Panc1 (cell line): ENCODE measurements around the gene OR1L1. TPM values are rescaled to one million over a fixed set of nuclear protein-coding genes. Genes with fewer than 3 reads are reported as not detected.

Experiments used
- ATAC-seq: fragments of 200-7000 bp; cut with Tn5 transposase; 2 replicates; pipeline ENCODE4 v1.9.1; 2020; ENCODE audit warnings: mild to moderate bottlenecking, moderate library complexity
- BruUV-seq: library from RNA; stranded (reverse); fragments of 400-500 nt; replicated peaks from 2 replicates; lab custom pipeline; 2021; lab: Mats Ljungman, UMichigan
- CTCF ChIA-PET: fragments of 300-600 bp; sonication (Branson Sonifier 250); formaldehyde crosslinking; loops from one replicate; lab custom pipeline; 2022; ENCODE audit warnings: antibody characterized with exemption; lab: Charles Lee
- POLR2A ChIA-PET: fragments of 300-600 bp; sonication (Branson Sonifier 250); formaldehyde crosslinking; loops from one replicate; lab custom pipeline; 2022; ENCODE audit warnings: antibody characterized with exemption; lab: Charles Lee
- DNase-seq: peaks from one replicate; pipeline ENCODE4 v3.0.0-alpha.2; 2010; ENCODE audit warnings: low read depth, low spot score
- H3K27ac ChIP-seq: 2 replicates; pipeline ENCODE4 v1.5.1; 2011; ENCODE audit warnings: mild to moderate bottlenecking, low read length, inconsistent platforms
- H3K27me3 ChIP-seq: fragments of 200-500 bp; sonication (Bioruptor generic); 2 replicates; pipeline ENCODE4 v1.6.0; 2014; ENCODE audit warnings: low read length, inconsistent platforms; ENCODE audit not compliant: control insufficient read depth, insufficient read depth
- H3K36me3 ChIP-seq: fragments of 200-500 bp; sonication (Bioruptor generic); 2 replicates; pipeline ENCODE4 v1.5.1; 2014; ENCODE audit warnings: inconsistent platforms, mild to moderate bottlenecking, low read length, moderate library complexity; ENCODE audit not compliant: control insufficient read depth, insufficient read depth
- H3K4me1 ChIP-seq: 2 replicates; pipeline ENCODE4 v1.5.1; 2011; ENCODE audit warnings: inconsistent platforms, mild to moderate bottlenecking, low read length, moderate library complexity; ENCODE audit not compliant: control insufficient read depth, insufficient read depth
- H3K4me3 ChIP-seq, 2 experiments: 2 replicates each; pipeline ENCODE4 v1.5.1; 2011 to 2012; ENCODE audit warnings: low read depth in 2 of 2, low read length in 2 of 2, mild to moderate bottlenecking in 2 of 2, inconsistent platforms in 1 of 2, moderate library complexity in 1 of 2
- H3K9me3 ChIP-seq: fragments of 200-500 bp; sonication (Bioruptor generic); 2 replicates; pipeline ENCODE4 v1.5.1; 2014; ENCODE audit warnings: low read depth, mild to moderate bottlenecking, inconsistent platforms, low read length, moderate library complexity; ENCODE audit not compliant: control insufficient read depth, insufficient read depth
- POLR2AphosphoS5 ChIP-seq: IDR thresholded peaks from 2 replicates; pipeline ENCODE4 v1.6.1; 2012; ENCODE audit warnings: mild to moderate bottlenecking, low read depth, low read length, moderate library complexity
- REST ChIP-seq, 2 experiments: IDR thresholded peaks; 2 replicates each; pipeline ENCODE4 v1.6.1; 2011 to 2012; ENCODE audit warnings: low read depth in 2 of 2, control low read depth in 1 of 2, low read length in 1 of 2, mild to moderate bottlenecking in 1 of 2, moderate library complexity in 1 of 2; ENCODE audit not compliant: insufficient read depth in 1 of 2
- SIN3A ChIP-seq: IDR thresholded peaks from 2 replicates; pipeline ENCODE4 v1.6.1; 2012; ENCODE audit warnings: low read depth, mild to moderate bottlenecking, low read length, moderate library complexity, borderline replicate concordance; ENCODE audit not compliant: insufficient read depth
- TCF7L2 ChIP-seq: IDR thresholded peaks from 2 replicates; pipeline ENCODE4 v1.6.1; 2011; ENCODE audit warnings: mild to moderate bottlenecking, low read depth, low read length, inconsistent platforms
- in situ Hi-C: cut with HindIII; loops from 2 replicates; pipeline ENCODE4 v1.10.0; 2016; ENCODE audit warnings: low sequenced_read_pairs, low pct_unique_long_range_greater_than_20kb
- intact Hi-C: fragments of 100-400 bp; cut with micrococcal nuclease; formaldehyde crosslinking; loops from one replicate; pipeline ENCODE4 v1.10.0; 2022; ENCODE audit not compliant: unreplicated experiment
- total RNA-seq: library from RNA; stranded (reverse); gene quantifications from one replicate; pipeline ENCODE4 v1.2.1, GENCODE V29; 2021; ENCODE audit not compliant: unreplicated experiment
- TF ChIP-seq, protein P1 (sequence below): fragments of 450-650 bp; IDR thresholded peaks from 2 replicates; pipeline ENCODE4 v1.5.1; 2017; ENCODE audit warnings: mild to moderate bottlenecking

The OR1L1 gene
- total RNA-seq, 1 experiment from 2014 or later: not detected

GRCh38 chr9:122672481-122672880 is 11.0 kb downstream of the OR1L1 start:
- Histone ChIP-seq H3K27ac (no peak overlapping the region), H3K27me3 (0 out of 2 replicates have a peak, but pooled peaks cover 2% of the 10 kb centered on the region), H3K4me1 (no peaks in the 10 kb centered on the region), H3K9me3 (no peaks in the 10 kb centered on the region), H3K36me3 (no peaks in the 10 kb centered on the region), H3K4me3 (no peak overlapping the region)
- POLR2A ChIA-PET: no interaction called here
- no TSS peak for BruUV-seq
- ATAC-seq (no peak), DNase-seq (no peak)
- TF ChIP-seq SIN3A (no peak), REST (IDR thresholded peaks at IDR 0.05; ENCODE audit: insufficient read depth in 1 of 2, low read depth in 2 of 2, low read length in 1 of 2) (no peak), TCF7L2 (no peak), POLR2AphosphoS5 (no peak)
- TF ChIP-seq, protein P1, sequence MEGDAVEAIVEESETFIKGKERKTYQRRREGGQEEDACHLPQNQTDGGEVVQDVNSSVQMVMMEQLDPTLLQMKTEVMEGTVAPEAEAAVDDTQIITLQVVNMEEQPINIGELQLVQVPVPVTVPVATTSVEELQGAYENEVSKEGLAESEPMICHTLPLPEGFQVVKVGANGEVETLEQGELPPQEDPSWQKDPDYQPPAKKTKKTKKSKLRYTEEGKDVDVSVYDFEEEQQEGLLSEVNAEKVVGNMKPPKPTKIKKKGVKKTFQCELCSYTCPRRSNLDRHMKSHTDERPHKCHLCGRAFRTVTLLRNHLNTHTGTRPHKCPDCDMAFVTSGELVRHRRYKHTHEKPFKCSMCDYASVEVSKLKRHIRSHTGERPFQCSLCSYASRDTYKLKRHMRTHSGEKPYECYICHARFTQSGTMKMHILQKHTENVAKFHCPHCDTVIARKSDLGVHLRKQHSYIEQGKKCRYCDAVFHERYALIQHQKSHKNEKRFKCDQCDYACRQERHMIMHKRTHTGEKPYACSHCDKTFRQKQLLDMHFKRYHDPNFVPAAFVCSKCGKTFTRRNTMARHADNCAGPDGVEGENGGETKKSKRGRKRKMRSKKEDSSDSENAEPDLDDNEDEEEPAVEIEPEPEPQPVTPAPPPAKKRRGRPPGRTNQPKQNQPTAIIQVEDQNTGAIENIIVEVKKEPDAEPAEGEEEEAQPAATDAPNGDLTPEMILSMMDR: no peak
- in situ Hi-C loops (no loop called here), intact Hi-C loops (no loop called here)
- CTCF ChIA-PET: no interaction called here

DNA sequence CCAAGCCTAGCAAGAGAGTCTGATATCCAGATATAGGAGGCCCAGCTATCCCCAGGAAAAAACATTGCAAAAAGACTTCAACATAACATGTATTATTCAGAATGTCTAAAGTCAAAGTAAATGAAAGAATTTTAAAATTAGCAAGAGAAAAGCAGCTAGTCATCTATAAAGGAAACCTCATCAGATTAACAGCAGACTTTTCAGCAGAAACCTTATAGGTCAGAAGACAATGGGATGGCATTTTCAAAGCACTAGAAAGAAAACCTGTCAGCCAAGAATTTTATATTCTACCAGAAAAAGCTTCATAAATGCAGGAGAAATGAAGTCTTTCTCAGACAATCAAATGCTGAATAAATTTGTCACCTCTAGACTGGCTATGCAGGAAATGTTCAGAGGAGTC is 23.3 kb downstream of the OR1L1 start:
- in situ Hi-C loops (no loop called here), intact Hi-C loops (no loop called here)
- ATAC-seq (no peak), DNase-seq (no peak)
- Histone ChIP-seq H3K4me3 (no peak overlapping the region), H3K27ac (no peak overlapping the region), H3K27me3 (no peaks in the 10 kb centered on the region), H3K4me1 (no peaks in the 10 kb centered on the region), H3K9me3 (no peaks in the 10 kb centered on the region), H3K36me3 (no peaks in the 10 kb centered on the region)
- no TSS peak for BruUV-seq
- ChIA-PET CTCF (no interaction called here), POLR2A (no interaction called here)
- no peak for TF ChIP-seq REST (IDR thresholded peaks at IDR 0.05; ENCODE audit: insufficient read depth in 1 of 2, low read depth in 2 of 2, low read length in 1 of 2)
- TF ChIP-seq TCF7L2: no peak
- TF ChIP-seq, protein P1: no peak
- no peak for TF ChIP-seq SIN3A
- no peak for TF ChIP-seq POLR2AphosphoS5
